ENCODE measurements around the gene AAK1.

Gene AAK1

DNA sequence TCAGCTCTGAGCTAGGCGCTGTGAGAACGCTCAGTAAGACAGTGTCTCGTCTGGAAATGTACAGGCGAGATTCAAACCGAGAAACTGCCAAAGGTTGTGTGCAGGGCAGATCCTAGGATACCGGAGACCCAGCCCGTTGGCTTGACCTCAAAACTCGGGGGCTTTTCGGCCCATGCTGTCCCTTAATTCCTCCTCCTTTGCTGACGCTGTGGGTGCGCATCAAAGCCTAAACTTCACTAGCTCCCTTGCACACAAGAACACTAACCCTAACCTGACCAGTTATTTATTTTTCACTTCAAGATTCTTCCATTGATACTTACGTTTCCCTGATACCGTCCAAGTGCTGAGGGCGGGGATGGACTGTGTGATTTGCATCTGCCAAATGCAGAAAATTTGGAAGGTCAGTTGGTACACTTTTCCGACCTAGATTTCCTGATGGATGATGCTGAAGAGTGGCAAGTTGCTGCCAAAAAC lies 1.0 kb upstream of the AAK1 start:
- no peak for DNase-seq (ENCODE audit: low read depth, low spot score)
- H3K36me3 ChIP-seq (ENCODE audit: insufficient read depth, insufficient read length, low read length), result peaks cover 12% of the 10 kb centered on the region
- no peaks in the 10 kb centered on the region for H3K4me1 ChIP-seq (ENCODE audit: insufficient read depth, insufficient read length)
- TF ChIP-seq ZNF274 (IDR thresholded peaks at IDR 0.05; ENCODE audit: low read depth, low read length), result no peak
- TF ChIP-seq SUZ12 (IDR thresholded peaks at IDR 0.05; ENCODE audit: extremely low read depth, insufficient read depth, insufficient read length), result no peak
- no peak for TF ChIP-seq YY1 (IDR thresholded peaks at IDR 0.05; ENCODE audit: insufficient read depth, insufficient read length)
- H3K4me3 ChIP-seq (ENCODE audit: insufficient read length, low read depth), result peak overlapping the region; percentile 85
- no peaks in the 10 kb centered on the region for H3K9me3 ChIP-seq (ENCODE audit: insufficient read depth, low read length)
- H3K9ac ChIP-seq (ENCODE audit: insufficient read length, low read depth), result peak overlapping the region; percentile 90
- H3K27me3 ChIP-seq (ENCODE audit: insufficient read depth, insufficient read length), result no peaks in the 10 kb centered on the region

DNA sequence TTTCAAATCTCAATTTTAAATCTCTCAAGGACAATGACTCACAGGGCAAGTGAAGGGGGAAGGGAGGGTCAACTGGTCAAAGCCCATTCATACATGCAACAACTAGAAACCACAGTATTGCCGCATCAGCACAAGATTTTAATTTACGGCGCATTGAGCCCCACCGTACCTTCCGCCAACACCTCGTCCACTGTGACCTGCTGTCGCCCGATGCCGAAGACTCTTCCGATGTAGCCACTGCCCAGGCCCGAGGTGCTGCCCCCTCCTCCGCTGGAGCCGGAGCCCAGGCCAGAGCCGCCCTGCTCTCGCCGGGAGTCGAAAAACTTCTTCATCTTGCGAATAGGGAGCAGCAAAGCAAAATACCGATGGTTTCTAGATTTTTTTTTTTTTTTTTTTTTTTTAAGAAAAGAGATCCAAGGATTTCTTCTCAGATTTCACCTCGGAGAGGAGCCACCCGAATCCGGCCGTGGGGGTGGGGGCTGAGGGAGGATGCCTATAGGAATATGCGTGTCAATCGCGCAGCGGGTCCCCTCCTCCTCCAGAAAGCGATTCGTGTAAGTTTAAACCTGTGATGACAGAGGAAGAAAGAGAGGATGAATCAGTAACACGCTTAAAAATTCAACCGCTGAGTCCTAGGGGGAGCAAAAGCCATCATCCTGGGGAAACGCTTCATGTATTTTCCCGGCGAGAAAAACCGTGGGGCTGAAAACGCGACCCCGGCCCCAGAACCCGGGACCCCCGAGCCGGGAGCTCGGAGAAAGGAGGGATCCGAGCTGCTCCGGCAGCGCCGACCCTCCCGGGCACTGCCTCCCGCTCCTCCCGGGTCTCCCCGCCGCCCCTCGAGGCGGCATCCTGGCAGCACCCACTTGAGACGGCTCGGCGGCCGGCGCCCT lies 584 bp downstream of the AAK1 start:
- Histone ChIP-seq H3K4me3 (ENCODE audit: insufficient read length, low read depth) (peak overlapping the region; percentile 85), H3K9ac (ENCODE audit: insufficient read length, low read depth) (peak overlapping the region; percentile 85), H3K9me3 (ENCODE audit: insufficient read depth, low read length) (no peaks in the 10 kb centered on the region), H3K4me1 (ENCODE audit: insufficient read depth, insufficient read length) (no peaks in the 10 kb centered on the region), H3K27me3 (ENCODE audit: insufficient read depth, insufficient read length) (no peaks in the 10 kb centered on the region), H3K36me3 (ENCODE audit: insufficient read depth, insufficient read length, low read length) (peaks cover 18% of the 10 kb centered on the region)
- TF ChIP-seq SUZ12 (IDR thresholded peaks at IDR 0.05; ENCODE audit: extremely low read depth, insufficient read depth, insufficient read length), result no peak
- no peak for TF ChIP-seq YY1 (IDR thresholded peaks at IDR 0.05; ENCODE audit: insufficient read depth, insufficient read length)
- TF ChIP-seq ZNF274 (IDR thresholded peaks at IDR 0.05; ENCODE audit: low read depth, low read length), result no peak
- DNase-seq (ENCODE audit: low read depth, low spot score), result peak; percentile 23

- Histone ChIP-seq H3K4me1 (ENCODE audit: insufficient read depth, insufficient read length) (no peaks in the 10 kb centered on the region), H3K9ac (ENCODE audit: insufficient read length, low read depth) (peak overlapping the region; percentile 84), H3K36me3 (ENCODE audit: insufficient read depth, insufficient read length, low read length) (peaks cover 26% of the 10 kb centered on the region), H3K4me3 (ENCODE audit: insufficient read length, low read depth) (peak overlapping the region; percentile 85), H3K27me3 (ENCODE audit: insufficient read depth, insufficient read length) (no peaks in the 10 kb centered on the region), H3K9me3 (ENCODE audit: insufficient read depth, low read length) (no peaks in the 10 kb centered on the region)
- no peak for TF ChIP-seq ZNF274 (IDR thresholded peaks at IDR 0.05; ENCODE audit: low read depth, low read length)
- no peak for TF ChIP-seq SUZ12 (IDR thresholded peaks at IDR 0.05; ENCODE audit: extremely low read depth, insufficient read depth, insufficient read length)
- no peak for TF ChIP-seq YY1 (IDR thresholded peaks at IDR 0.05; ENCODE audit: insufficient read depth, insufficient read length)
- DNase-seq (ENCODE audit: low read depth, low spot score), result no peak
These were observed 1.4 kb downstream of the AAK1 start for GRCh38 chr2:69641887-69642708.

GRCh38 chr2:69641471-69641870 lies 2.1 kb downstream of the AAK1 start:
- no peaks in the 10 kb centered on the region for H3K4me1 ChIP-seq (ENCODE audit: insufficient read depth, insufficient read length)
- H3K27me3 ChIP-seq (ENCODE audit: insufficient read depth, insufficient read length), result no peaks in the 10 kb centered on the region
- TF ChIP-seq YY1 (IDR thresholded peaks at IDR 0.05; ENCODE audit: insufficient read depth, insufficient read length) (no peak), SUZ12 (IDR thresholded peaks at IDR 0.05; ENCODE audit: extremely low read depth, insufficient read depth, insufficient read length) (no peak), ZNF274 (IDR thresholded peaks at IDR 0.05; ENCODE audit: low read depth, low read length) (no peak)
- H3K36me3 ChIP-seq (ENCODE audit: insufficient read depth, insufficient read length, low read length), result peaks cover 27% of the 10 kb centered on the region
- peak overlapping the region; percentile 35 for H3K9ac ChIP-seq (ENCODE audit: insufficient read length, low read depth)
- DNase-seq (ENCODE audit: low read depth, low spot score), result no peak
- H3K9me3 ChIP-seq (ENCODE audit: insufficient read depth, low read length), result no peaks in the 10 kb centered on the region
- no peak overlapping the region for H3K4me3 ChIP-seq (ENCODE audit: insufficient read length, low read depth)

- H3K36me3 ChIP-seq (ENCODE audit: insufficient read depth, insufficient read length, low read length), result peaks cover 27% of the 10 kb centered on the region
- TF ChIP-seq YY1 (IDR thresholded peaks at IDR 0.05; ENCODE audit: insufficient read depth, insufficient read length), result no peak
- no peak for TF ChIP-seq ZNF274 (IDR thresholded peaks at IDR 0.05; ENCODE audit: low read depth, low read length)
- no peak for TF ChIP-seq SUZ12 (IDR thresholded peaks at IDR 0.05; ENCODE audit: extremely low read depth, insufficient read depth, insufficient read length)
- no peaks in the 10 kb centered on the region for H3K27me3 ChIP-seq (ENCODE audit: insufficient read depth, insufficient read length)
- no peak for DNase-seq (ENCODE audit: low read depth, low spot score)
- no peaks in the 10 kb centered on the region for H3K9me3 ChIP-seq (ENCODE audit: insufficient read depth, low read length)
- no peak overlapping the region for H3K4me3 ChIP-seq (ENCODE audit: insufficient read length, low read depth)
- H3K4me1 ChIP-seq (ENCODE audit: insufficient read depth, insufficient read length), result no peaks in the 10 kb centered on the region
- no peak overlapping the region for H3K9ac ChIP-seq (ENCODE audit: insufficient read length, low read depth)
These were observed 4.3 kb downstream of the AAK1 start for GRCh38 chr2:69639266-69639665.

DNA sequence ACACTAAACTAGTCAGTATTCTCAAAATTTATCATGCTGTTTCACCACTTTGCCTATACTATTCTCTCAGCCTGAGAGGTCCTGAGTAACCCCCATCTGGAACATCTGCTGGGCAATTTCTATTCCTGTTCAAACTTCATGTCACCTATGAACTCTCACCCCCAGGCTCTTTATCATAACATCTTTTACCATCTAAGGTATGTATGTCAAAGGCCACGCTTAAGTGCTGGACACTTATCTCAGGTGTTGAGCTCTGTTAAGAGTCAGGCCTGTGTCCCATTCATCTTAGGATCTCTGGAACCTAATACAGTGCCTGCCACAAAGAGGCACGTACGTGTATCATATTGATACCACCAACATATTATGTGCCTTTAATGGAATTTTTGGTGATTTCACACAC lies 4.9 kb downstream of the AAK1 start:
- no peak overlapping the region for H3K9ac ChIP-seq (ENCODE audit: insufficient read length, low read depth)
- H3K36me3 ChIP-seq (ENCODE audit: insufficient read depth, insufficient read length, low read length), result peaks cover 27% of the 10 kb centered on the region
- DNase-seq (ENCODE audit: low read depth, low spot score), result no peak
- H3K4me1 ChIP-seq (ENCODE audit: insufficient read depth, insufficient read length), result no peaks in the 10 kb centered on the region
- H3K27me3 ChIP-seq (ENCODE audit: insufficient read depth, insufficient read length), result no peaks in the 10 kb centered on the region
- TF ChIP-seq ZNF274 (IDR thresholded peaks at IDR 0.05; ENCODE audit: low read depth, low read length) (no peak), SUZ12 (IDR thresholded peaks at IDR 0.05; ENCODE audit: extremely low read depth, insufficient read depth, insufficient read length) (no peak)
- H3K4me3 ChIP-seq (ENCODE audit: insufficient read length, low read depth), result no peak overlapping the region
- no peaks in the 10 kb centered on the region for H3K9me3 ChIP-seq (ENCODE audit: insufficient read depth, low read length)

GRCh38 chr2:69637923-69638322 lies 5.6 kb downstream of the AAK1 start:
- Histone ChIP-seq H3K9ac (ENCODE audit: insufficient read length, low read depth) (no peak overlapping the region), H3K27me3 (ENCODE audit: insufficient read depth, insufficient read length) (no peaks in the 10 kb centered on the region), H3K4me3 (ENCODE audit: insufficient read length, low read depth) (no peak overlapping the region), H3K4me1 (ENCODE audit: insufficient read depth, insufficient read length) (no peaks in the 10 kb centered on the region), H3K9me3 (ENCODE audit: insufficient read depth, low read length) (no peaks in the 10 kb centered on the region), H3K36me3 (ENCODE audit: insufficient read depth, insufficient read length, low read length) (peaks cover 27% of the 10 kb centered on the region)
- DNase-seq (ENCODE audit: low read depth, low spot score), result no peak
- no peak for TF ChIP-seq YY1 (IDR thresholded peaks at IDR 0.05; ENCODE audit: insufficient read depth, insufficient read length)

All from NT2/D1 (cell line).